Measurements from ENCODE around the gene PPP1R16B.

GRCh38 chr20:38903335-38903734 lies 97.8 kb downstream of the PPP1R16B start:
- TF ChIP-seq, protein P1, sequence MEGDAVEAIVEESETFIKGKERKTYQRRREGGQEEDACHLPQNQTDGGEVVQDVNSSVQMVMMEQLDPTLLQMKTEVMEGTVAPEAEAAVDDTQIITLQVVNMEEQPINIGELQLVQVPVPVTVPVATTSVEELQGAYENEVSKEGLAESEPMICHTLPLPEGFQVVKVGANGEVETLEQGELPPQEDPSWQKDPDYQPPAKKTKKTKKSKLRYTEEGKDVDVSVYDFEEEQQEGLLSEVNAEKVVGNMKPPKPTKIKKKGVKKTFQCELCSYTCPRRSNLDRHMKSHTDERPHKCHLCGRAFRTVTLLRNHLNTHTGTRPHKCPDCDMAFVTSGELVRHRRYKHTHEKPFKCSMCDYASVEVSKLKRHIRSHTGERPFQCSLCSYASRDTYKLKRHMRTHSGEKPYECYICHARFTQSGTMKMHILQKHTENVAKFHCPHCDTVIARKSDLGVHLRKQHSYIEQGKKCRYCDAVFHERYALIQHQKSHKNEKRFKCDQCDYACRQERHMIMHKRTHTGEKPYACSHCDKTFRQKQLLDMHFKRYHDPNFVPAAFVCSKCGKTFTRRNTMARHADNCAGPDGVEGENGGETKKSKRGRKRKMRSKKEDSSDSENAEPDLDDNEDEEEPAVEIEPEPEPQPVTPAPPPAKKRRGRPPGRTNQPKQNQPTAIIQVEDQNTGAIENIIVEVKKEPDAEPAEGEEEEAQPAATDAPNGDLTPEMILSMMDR (conservative IDR thresholded peaks at IDR 0.05) = no peak
- TF ChIP-seq ZFX (IDR thresholded peaks at IDR 0.05) = no peak

All from C4-2B (cell line).